Right forelimb (tissue), 1 donor: Measurements from ENCODE around the gene LCN12.

Experiments
- DNase-seq: peaks from one replicate; pipeline ENCODE4 v3.0.0-alpha.2; 2018

LCN12 gene

DNA sequence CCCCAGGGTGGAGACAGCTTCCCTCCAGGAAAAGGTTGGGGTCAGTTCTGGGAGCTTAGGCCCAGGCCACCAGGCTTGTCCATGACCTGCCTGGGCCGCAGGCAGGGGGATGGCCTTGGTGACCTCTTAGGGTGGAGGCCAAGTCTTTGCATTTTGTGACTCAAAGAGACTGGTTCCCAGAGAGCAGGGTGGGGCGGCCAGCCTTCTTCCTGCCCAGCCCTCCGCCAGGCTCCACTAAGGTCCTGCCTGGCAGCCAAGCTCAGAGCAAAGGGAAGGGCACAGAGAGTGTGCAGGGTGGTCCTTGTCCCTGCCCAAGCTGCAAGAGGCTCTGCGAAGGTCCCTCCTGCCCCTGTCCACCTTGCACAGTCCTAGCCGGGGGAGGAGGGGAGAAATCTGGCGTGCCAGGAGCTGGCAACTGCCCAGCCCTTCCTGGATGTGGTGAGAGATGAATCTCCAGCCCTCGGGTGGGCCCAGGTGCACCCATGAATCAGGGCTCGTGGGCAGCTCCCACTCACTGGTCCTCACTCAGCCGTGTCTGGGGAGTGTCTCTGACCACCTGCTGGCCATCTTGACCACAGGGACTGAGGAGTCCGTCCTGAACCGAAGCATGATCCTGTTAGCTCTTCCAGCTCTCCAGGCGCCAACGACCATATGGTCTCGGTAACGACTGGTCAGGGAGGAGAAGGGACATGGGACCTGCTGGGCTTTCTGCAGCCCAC lies 22.9 kb downstream of the LCN12 start:
- no peak for DNase-seq

DNA sequence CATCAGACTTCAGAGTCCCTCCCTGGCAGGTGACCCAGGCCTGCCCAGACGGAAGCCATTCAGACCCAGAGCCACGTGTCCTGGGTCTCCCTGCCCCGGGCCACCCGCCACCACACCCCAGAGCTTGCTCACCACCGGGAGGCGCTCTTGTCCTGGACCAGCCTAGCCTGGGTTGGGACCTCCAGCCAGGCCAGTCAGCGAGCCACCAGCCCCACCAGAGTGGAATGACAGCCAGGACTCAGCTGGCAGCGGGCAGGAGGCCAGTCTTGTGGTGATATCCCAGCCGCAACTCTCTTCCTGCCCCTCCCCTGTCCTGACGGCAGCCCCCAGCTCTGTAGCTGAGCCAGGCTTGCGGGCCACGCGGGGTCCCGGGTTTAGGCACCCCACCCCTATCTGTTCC lies 23.6 kb downstream of the LCN12 start:
- no peak for DNase-seq

DNA sequence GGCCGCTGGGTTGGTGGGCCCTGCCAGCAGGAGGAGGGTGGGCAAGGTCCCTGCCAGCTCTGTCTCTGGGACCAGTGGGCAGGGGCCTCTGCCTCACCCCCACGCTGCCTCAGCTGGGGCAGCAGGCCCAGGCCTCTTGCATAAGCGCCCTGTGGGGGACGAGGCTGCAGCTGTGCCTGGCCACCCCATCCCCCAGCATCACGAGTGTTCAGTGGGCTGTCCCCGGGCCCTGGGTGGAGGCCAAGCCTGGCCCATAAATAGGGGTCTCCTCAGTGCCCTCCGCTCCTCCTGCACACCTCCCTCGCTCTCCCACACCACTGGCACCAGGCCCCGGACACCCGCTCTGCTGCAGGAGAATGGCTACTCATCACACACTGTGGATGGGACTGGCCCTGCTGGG lies 25.1 kb downstream of the LCN12 start, which contains the start of gene PTGDS:
Gene PTGDS (plus strand): TSS at position 282 of the 400 bp plus-strand sequence. CDS start 75 bp downstream, at position 357.
- DNase-seq: no peak

DNA sequence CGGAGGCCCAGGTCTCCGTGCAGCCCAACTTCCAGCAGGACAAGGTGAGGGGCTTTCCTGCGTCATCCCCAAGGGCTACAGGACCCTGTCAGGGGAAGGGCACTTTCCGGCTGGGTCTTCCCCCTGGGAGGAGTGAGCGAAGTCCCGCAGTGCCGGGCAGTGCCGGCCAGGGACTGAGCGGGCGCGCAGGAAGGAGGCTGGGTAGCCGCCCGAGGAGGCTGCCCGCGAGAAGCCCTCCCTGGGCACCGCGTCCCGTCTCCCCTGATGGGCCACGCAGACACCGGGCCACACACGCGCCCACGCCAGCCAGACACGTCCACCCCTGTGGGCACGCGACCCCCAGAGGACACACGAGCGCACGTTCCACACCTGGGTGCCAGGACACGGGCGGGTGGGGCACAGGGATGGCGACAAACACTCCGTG lies 25.6 kb downstream of the LCN12 start:
- no peak for DNase-seq

DNA sequence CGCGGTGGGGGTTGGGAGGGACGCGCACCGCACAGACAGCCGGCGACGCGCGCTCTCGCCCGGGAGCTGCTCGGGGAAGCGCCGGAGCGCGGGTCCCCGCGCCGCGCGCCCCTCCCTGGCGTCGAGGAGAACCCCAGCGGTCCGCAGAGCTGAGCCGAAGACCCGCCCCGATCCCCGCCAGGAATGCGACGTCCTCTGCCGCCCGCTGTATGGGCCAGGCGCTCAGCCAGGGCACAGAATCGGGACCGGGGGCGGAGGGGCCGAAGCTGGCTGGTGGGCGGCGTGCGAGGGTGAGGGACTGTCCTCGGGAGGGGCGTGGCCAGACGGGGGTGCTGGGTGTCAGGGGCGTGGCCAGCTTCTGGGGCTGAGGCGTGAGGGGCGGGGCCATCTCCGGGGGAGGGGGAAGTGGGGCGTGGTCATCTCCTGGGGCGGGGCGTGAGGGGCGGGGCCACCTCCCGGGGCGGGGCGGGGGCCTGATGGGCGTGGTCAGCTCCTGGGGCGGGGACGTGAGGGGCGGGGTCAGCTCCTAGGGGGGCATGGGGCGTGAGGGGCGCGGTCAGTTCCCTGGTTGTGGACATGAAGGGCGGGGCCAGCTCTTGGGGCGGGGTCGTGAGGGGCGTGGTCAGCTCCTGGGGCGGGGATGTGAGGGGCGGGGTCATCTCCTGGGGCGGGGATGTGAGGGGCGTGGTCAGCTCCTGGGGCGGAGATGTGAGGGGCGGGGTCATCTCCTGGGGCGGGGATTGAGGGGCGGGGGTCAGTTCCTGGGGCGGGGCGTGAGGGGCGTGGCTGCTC lies 26.2 kb downstream of the LCN12 start:
- DNase-seq: peak; percentile 74

GRCh38 chr9:136978865-136979544 lies 26.9 kb downstream of the LCN12 start:
- no peak for DNase-seq

GRCh38 chr9:136979769-136980587 lies 27.9 kb downstream of the LCN12 start:
- no peak for DNase-seq

DNA sequence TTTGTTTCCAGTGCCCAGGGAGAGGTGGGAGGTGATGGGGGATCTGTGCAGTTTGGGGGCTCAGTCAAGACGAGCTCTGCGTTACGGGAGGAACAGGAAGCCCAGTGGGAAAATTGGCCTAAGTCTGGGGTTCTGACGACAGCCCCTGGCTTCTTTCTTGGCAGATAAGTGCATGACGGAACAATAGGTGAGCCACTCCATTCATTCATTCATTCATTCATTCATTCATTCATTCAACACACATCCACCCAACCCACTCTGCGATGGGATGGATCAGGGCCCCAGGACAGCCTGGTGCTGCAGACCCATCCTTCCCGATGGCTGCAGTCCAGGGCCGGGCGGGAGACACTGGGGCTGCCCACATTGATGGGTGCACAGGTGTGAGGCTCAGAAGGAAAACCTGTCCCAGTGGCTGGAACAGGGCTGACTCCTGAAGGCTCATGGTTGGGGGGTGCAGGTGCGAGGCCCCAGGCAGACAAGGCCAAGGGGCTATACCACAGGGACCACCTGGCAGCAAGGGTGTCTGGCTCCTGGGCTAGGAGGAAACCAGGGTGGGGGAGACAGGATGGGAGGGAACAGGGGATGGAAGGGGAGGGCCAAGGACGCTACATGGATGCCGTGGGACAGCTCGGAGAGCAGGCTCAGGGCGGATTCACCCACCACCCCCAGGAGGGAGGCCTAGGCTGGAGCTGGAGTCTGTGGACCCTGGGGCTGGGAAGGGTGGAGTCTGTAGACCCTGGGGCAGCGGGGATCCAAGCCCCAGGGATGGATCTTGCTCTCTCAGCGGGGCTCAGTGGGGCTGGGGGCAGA lies 28.8 kb downstream of the LCN12 start:
- DNase-seq: no peak

GRCh38 chr9:136981588-136982231 lies 29.6 kb downstream of the LCN12 start:
- DNase-seq: no peak

DNA sequence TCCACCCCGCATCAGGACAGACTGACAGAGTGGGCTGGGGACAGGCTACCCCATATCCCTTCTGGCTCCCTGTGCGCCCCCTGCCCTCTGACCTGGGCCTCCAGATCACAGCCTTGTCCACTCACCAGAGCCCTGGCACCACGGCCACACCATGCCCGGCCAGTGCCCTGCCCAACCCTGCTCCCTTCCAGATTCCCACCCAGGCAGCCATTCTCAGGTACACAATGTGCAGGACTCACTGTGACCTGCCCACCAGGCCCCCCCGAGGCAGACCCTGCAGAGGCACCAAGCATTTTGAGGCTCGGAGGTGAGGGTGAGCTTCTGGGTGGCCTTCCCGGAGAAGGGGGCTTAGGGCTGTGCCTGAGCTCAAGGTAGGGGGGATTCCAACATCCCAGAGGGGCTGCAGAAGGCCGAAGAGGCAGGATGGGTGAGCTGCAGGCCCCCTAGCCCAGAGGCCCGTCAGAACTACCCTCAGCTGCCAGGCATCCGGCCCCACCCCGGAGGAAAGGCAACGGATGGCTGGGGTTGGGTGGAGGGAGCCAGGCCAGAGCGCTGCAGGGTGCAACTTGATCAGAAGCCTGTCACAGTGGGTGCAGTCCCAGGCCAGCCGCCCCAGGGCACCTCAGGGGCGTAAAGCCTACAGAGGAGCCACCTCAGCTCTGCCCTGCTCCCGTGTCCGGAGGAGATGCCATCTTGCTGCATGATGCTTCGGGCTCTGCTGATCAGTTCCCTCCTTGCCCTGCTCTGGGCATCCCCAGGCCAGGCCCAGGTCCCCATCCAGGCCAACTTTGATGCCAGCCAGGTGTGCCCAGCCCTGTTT lies 30.4 kb downstream of the LCN12 start, which contains the start of gene LCNL1:
Gene LCNL1 (plus strand): TSS at position 762 of the 820 bp plus-strand sequence. CDS start 594 bp downstream, outside the sequence.
- DNase-seq: no peak

DNA sequence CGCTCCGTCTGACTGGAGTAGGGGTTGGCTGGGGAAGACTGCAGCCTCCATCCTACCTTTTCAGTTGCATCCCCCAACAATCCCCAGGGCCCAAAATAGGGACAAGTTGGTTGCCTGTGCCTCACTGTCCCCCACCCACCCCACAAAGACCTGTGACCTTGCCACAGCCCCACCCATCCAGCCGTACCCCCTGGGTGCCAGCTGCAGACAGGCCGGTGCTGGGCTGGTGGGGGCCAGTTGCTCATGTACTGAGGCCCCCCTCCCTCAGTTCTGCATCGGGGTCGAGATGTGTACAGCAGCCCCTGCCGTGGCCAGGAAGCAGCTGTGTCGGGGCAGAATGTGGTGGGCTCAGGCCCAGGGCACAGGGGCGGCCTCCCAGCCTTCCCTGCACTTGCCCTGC lies 31.1 kb downstream of the LCN12 start:
- no peak for DNase-seq

GRCh38 chr9:136983656-136984314 lies 31.7 kb downstream of the LCN12 start:
- no peak for DNase-seq

DNA sequence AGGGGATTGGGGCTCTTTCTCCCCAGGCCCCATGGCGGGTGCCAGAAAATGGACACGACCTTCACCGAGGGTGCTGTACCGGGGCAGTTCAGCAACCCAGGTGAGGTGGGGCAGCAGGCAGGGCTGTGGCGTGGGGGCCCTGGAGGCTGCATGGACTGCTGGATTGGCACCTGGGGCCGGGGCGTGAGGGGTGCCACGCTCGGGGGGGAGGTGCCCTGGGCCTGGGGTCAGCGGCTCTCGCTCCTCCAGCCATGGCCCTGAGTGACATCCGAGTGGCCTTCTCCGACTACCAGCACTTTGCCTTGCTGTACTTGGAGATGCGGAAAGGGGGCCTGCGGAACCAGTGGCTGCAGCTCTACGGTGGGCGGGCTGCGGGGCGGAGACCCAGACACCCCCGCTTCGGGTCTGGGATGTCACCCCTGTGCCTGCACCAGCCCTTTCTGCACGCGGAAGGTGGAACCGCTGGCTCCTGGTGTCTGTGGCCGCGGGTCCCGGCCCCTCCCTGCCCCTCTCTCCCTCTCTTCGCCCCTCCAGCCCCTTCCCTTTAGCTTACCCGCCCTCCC lies 32.5 kb downstream of the LCN12 start:
- DNase-seq: no peak

DNA sequence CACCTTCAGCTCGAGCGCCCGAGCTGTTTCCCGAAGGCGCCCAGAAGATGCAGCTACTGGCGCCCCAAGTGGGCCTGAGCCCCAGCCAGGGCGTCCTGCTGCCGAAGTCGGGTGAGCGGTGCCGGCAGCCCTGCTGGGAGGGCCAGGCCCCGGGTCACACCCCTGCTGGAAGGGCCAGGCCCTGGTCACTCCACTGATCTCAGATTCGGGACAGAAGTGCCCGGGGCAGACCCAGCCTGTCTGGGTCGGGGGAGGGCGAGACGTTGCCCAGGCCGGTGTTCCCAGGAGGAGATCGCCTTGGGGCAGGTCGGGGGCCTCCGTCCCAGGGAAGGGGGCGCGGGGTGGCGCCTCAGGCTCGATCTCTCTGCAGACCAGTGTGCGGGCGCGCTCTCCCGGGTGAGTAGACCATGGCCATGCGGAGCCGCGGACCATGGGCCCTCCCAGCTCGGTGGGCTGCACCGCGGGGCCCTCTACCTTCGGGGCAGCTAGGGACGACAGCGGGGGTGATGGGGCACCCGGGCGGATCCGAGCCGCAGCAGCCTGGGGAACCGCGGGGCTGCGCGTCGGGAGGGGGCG lies 33.0 kb downstream of the LCN12 start:
- DNase-seq: no peak

GRCh38 chr9:136985853-136986252 lies 33.8 kb downstream of the LCN12 start:
- no peak for DNase-seq

DNA sequence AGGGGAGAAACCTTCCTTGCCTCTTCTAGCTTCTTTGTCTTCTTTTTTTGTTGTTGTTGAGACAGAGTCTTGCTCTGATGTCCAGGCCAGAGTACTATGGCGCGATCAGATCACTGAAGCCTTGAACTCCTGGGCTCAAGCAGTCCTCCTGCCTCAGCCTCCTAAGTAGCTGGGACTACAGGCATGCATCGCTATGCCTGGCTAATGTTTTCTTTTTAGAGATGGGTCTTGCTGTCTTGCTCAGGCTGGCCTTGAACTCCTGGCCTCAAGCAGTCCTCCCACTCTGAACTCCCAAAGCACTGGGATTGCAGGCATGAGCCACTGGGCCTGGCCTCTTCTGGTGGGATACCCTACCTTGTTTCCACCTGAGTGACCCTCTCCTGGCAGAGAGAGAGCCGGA lies 36.8 kb downstream of the LCN12 start:
- DNase-seq: no peak

DNA sequence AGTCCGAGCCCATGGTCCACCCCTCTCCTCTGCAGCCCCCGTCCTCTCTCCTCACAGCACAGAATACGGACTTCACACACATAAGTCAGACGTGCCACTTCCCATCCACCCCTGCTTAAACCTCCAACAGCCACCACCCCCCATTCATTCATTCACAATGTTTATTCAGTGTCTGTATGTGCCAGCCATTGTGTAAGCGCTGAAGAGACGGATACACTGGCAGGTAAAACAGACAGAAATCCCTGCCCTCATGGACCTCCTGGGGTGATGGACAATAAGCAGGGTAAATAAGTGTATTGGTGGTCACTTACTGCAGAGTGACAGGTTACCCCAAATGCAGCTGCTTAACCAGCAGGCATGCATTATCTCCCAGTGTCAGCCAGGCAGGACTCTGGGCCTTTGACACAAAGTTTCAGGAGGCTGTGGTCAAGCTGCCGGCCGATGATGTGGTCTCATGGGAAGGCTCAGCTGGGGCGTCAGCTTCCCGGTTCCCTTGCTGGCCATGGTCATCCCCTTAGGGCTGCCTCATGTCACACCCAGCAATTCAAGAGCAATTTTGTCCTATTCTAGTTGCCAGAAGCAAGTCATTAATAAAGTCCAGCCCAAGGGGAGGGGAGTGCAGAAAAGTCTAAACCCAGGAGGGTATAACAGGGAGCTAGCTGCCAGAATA lies 38.3 kb downstream of the LCN12 start:
- DNase-seq: no peak
